NT2/D1 (cell line): ENCODE results near the gene ARL6IP4.

Source experiments
- YY1 ChIP-seq: IDR thresholded peaks from 2 replicates; pipeline ENCODE4 v1.6.1; 2011; ENCODE audit not compliant: insufficient read length, insufficient read depth
- ZNF274 ChIP-seq: IDR thresholded peaks from 2 replicates; pipeline ENCODE4 v1.6.1; 2011; ENCODE audit warnings: mild to moderate bottlenecking, low read depth, low read length

DNA sequence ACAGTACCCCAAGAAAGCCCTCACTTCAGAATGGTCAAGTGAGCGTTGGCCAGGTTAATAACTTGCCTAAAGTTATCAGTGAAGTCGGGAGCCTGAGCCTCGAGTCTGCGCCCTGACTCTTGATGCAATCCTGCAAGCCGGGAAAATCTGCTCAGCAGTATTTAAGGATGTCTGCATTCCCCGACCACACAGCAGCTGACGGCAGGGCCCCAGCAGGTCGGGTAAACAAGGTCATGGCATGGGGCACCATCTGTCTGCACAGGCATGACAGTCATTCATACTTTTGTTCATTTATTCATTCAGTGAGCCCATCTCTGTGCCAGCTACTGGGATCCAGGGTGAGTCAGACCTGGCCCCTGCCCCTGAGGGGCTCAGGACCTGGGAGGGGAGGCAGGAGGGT lies 25.3 kb upstream of the ARL6IP4 start:
- no peak for TF ChIP-seq YY1
- TF ChIP-seq ZNF274, result no peak
